Measurements from ENCODE around the gene RNF166. TPM values are rescaled to one million over a fixed set of nuclear protein-coding genes. Genes with fewer than 3 reads are reported as not detected.

The RNF166 gene
- total RNA-seq, 1 experiment from 2014 or later, result 17.5 TPM

GRCh38 chr16:88753602-88754001 is 47.4 kb upstream of the RNF166 start:
- no peak overlapping the region for H3K4me3 Mint-ChIP-seq (ENCODE audit: unreplicated experiment)
- CTCF ChIA-PET, result interaction anchor here (0.7 to 3.2 kb wide), 4 partner anchors 10 to 32 kb away, joined by 3 to 19 read pairs (median 10); no protein-coding TSS in a partner anchor
- TF ChIP-seq CTCF (IDR thresholded peaks at IDR 0.05; ENCODE audit: unreplicated experiment), result no peak
- no peak for DNase-seq (ENCODE audit: unreplicated experiment)
- H3K36me3 Mint-ChIP-seq (ENCODE audit: insufficient read depth, unreplicated experiment), result peaks cover 9% of the 10 kb centered on the region
- no peaks in the 10 kb centered on the region for H3K27me3 Mint-ChIP-seq (ENCODE audit: insufficient read depth, unreplicated experiment)
- H3K9me3 Mint-ChIP-seq (ENCODE audit: unreplicated experiment), result no peaks in the 10 kb centered on the region
- no TSS peak for BruUV-seq (replicated peaks)
- H3K4me1 Mint-ChIP-seq (ENCODE audit: insufficient read depth, unreplicated experiment), result peaks cover 8% of the 10 kb centered on the region
- POLR2A ChIA-PET, result interaction anchor here (1.4 to 3.5 kb wide), 2 partner anchors 17 to 30 kb away, joined by 4 to 13 read pairs; no protein-coding TSS in a partner anchor
- intact Hi-C loops (cut with micrococcal nuclease), result no loop called here
- H3K27ac Mint-ChIP-seq (ENCODE audit: low read depth, unreplicated experiment), result no peak overlapping the region

GRCh38 chr16:88753191-88753590 is 47.0 kb upstream of the RNF166 start:
- peaks cover 8% of the 10 kb centered on the region for H3K4me1 Mint-ChIP-seq (ENCODE audit: insufficient read depth, unreplicated experiment)
- no peaks in the 10 kb centered on the region for H3K9me3 Mint-ChIP-seq (ENCODE audit: unreplicated experiment)
- TF ChIP-seq CTCF (IDR thresholded peaks at IDR 0.05; ENCODE audit: unreplicated experiment), result no peak
- no peak overlapping the region for H3K4me3 Mint-ChIP-seq (ENCODE audit: unreplicated experiment)
- intact Hi-C loops (cut with micrococcal nuclease), result no loop called here
- no peaks in the 10 kb centered on the region for H3K27me3 Mint-ChIP-seq (ENCODE audit: insufficient read depth, unreplicated experiment)
- POLR2A ChIA-PET, result interaction anchor here (1.4 to 3.5 kb wide), 2 partner anchors 17 to 30 kb away, joined by 4 to 13 read pairs; no protein-coding TSS in a partner anchor
- H3K27ac Mint-ChIP-seq (ENCODE audit: low read depth, unreplicated experiment), result no peak overlapping the region
- no peak for DNase-seq (ENCODE audit: unreplicated experiment)
- CTCF ChIA-PET, result interaction anchor here (1.0 to 3.2 kb wide), 3 partner anchors 10 to 16 kb away, joined by 5 to 19 read pairs (median 14); no protein-coding TSS in a partner anchor
- no TSS peak for BruUV-seq (replicated peaks)
- H3K36me3 Mint-ChIP-seq (ENCODE audit: insufficient read depth, unreplicated experiment), result peaks cover 14% of the 10 kb centered on the region

DNA sequence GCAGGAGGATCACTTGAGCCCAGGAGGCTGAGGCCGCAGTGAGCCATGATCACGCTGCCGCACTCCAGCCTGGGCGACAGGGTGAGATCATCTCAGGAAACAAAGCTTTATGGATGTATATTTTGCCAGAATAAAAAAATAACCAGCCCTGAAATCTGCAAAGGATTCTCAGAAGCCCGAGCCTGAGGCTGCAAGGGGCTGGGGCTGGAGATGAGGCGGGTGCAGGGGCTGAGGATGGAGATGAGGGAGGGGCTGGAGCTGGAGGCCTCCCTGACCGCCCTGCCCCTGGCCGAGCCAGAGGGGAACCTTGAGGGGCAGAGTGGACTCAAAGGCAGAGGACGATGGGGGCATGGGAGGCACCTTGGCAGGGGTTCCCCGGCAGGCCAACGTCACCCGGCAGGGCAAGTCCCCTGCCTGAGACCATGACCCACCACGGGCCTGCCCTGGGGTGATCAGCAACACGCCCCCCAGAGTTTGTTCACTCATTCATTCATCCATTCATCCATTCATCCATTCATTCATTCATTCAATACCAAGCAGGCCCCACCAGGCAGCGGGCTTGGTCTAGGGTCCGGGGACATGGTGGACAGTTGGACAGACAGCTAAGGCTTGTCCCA is 46.3 kb upstream of the RNF166 start:
- Mint-ChIP-seq H3K36me3 (ENCODE audit: insufficient read depth, unreplicated experiment) (peaks cover 16% of the 10 kb centered on the region), H3K9me3 (ENCODE audit: unreplicated experiment) (no peaks in the 10 kb centered on the region), H3K4me1 (ENCODE audit: insufficient read depth, unreplicated experiment) (peaks cover 8% of the 10 kb centered on the region), H3K27me3 (ENCODE audit: insufficient read depth, unreplicated experiment) (no peaks in the 10 kb centered on the region), H3K27ac (ENCODE audit: low read depth, unreplicated experiment) (no peak overlapping the region), H3K4me3 (ENCODE audit: unreplicated experiment) (no peak overlapping the region)
- BruUV-seq (replicated peaks), result no TSS peak
- no peak for DNase-seq (ENCODE audit: unreplicated experiment)
- no peak for TF ChIP-seq CTCF (IDR thresholded peaks at IDR 0.05; ENCODE audit: unreplicated experiment)
- POLR2A ChIA-PET, result no interaction called here
- CTCF ChIA-PET, result interaction anchor here (0.6 to 1.3 kb wide), 3 partner anchors 9 to 28 kb away, joined by 3 to 6 read pairs (median 6); no protein-coding TSS in a partner anchor
- intact Hi-C loops (cut with micrococcal nuclease), result no loop called here

GRCh38 chr16:88750854-88751253 is 44.6 kb upstream of the RNF166 start:
- ChIA-PET POLR2A (no interaction called here), CTCF (interaction anchor here (0.5 to 1.3 kb wide), 2 partner anchors 9 to 12 kb away, joined by 3 read pairs; no protein-coding TSS in a partner anchor)
- Mint-ChIP-seq H3K36me3 (ENCODE audit: insufficient read depth, unreplicated experiment) (peaks cover 20% of the 10 kb centered on the region), H3K27ac (ENCODE audit: low read depth, unreplicated experiment) (no peak overlapping the region), H3K4me1 (ENCODE audit: insufficient read depth, unreplicated experiment) (peaks cover 8% of the 10 kb centered on the region), H3K4me3 (ENCODE audit: unreplicated experiment) (no peak overlapping the region), H3K27me3 (ENCODE audit: insufficient read depth, unreplicated experiment) (no peaks in the 10 kb centered on the region), H3K9me3 (ENCODE audit: unreplicated experiment) (no peaks in the 10 kb centered on the region)
- DNase-seq (ENCODE audit: unreplicated experiment), result no peak
- TF ChIP-seq CTCF (IDR thresholded peaks at IDR 0.05; ENCODE audit: unreplicated experiment), result no peak
- intact Hi-C loops (cut with micrococcal nuclease), result no loop called here
- BruUV-seq (replicated peaks), result no TSS peak

Measured in MCF 10A (cell line).